GM12878 (cell line): Measurements from ENCODE around the gene PNMA1. TPM values are rescaled to one million over a fixed set of nuclear protein-coding genes. Genes with fewer than 3 reads are reported as not detected.
A peak's percentile ranks its signal among the peaks of the same experiment; 100 is the strongest.

Source experiments
- BACH1 ChIP-seq: fragments of 450-650 bp; IDR thresholded peaks from 2 replicates; pipeline ENCODE4 v1.6.1; 2017; ENCODE audit warnings: mild to moderate bottlenecking, borderline replicate concordance
- BRCA1 ChIP-seq: IDR thresholded peaks from 2 replicates; pipeline ENCODE4 v1.6.1; 2011; ENCODE audit warnings: low read depth, low read length, improper control_type of control experiment
- CREM ChIP-seq: IDR thresholded peaks from 2 replicates; pipeline ENCODE4 v1.6.1; 2014; ENCODE audit warnings: antibody characterized with exemption, low read depth
- EGR1 ChIP-seq, 2 experiments: IDR thresholded peaks; 1 replicate in 1 of 2; 2 replicates in 1 of 2; pipeline ENCODE4 v1.6.1; 2011 to 2012; ENCODE audit warnings: low read depth in 2 of 2, low read length in 2 of 2, borderline replicate concordance in 1 of 2, mild to moderate bottlenecking in 1 of 2, moderate library complexity in 1 of 2
- MTA2 ChIP-seq: fragments of 450-650 bp; IDR thresholded peaks from 2 replicates; pipeline ENCODE4 v1.6.1; 2016; ENCODE audit warnings: low read depth, mild to moderate bottlenecking, moderate library complexity
- MTA3 ChIP-seq: IDR thresholded peaks from 2 replicates; pipeline ENCODE4 v1.6.1; 2012; ENCODE audit warnings: low read length, inconsistent platforms, borderline replicate concordance
- MYC ChIP-seq: IDR thresholded peaks from 2 replicates; pipeline ENCODE4 v1.6.1; 2011; ENCODE audit warnings: mild to moderate bottlenecking, low read length, moderate library complexity, inconsistent platforms; ENCODE audit not compliant: insufficient read depth, insufficient replicate concordance, insufficient read length, severe bottlenecking
- NFYB ChIP-seq: IDR thresholded peaks from 2 replicates; pipeline ENCODE4 v1.6.1; 2011; ENCODE audit warnings: low read depth, mild to moderate bottlenecking, low read length, improper control_type of control experiment, moderate library complexity; ENCODE audit not compliant: insufficient read depth
- NR2F1 ChIP-seq: fragments of 450-650 bp; conservative IDR thresholded peaks from 2 replicates; pipeline ENCODE4 v1.6.1; 2017; ENCODE audit warnings: mild to moderate bottlenecking
- POLR2AphosphoS2 ChIP-seq: IDR thresholded peaks from 2 replicates; pipeline ENCODE4 v1.6.1; 2011; ENCODE audit warnings: low read depth, mild to moderate bottlenecking, low read length, improper control_type of control experiment, moderate library complexity
- RFX5 ChIP-seq: IDR thresholded peaks from 2 replicates; pipeline ENCODE4 v1.6.1; 2011; ENCODE audit warnings: low read depth, low read length, improper control_type of control experiment
- SKIL ChIP-seq: fragments of 450-650 bp; IDR thresholded peaks from 2 replicates; pipeline ENCODE4 v1.6.1; 2017; ENCODE audit warnings: mild to moderate bottlenecking, low read depth, inconsistent platforms; ENCODE audit not compliant: poor library complexity, severe bottlenecking
- STAT1 ChIP-seq: fragments of 450-650 bp; conservative IDR thresholded peaks from 2 replicates; pipeline ENCODE4 v1.6.1; 2014; ENCODE audit warnings: antibody characterized with exemption, mild to moderate bottlenecking
- WRNIP1 ChIP-seq: IDR thresholded peaks from 2 replicates; pipeline ENCODE4 v1.6.1; 2011; ENCODE audit warnings: low read depth, low read length, improper control_type of control experiment, borderline replicate concordance
- ZNF384 ChIP-seq: IDR thresholded peaks from 2 replicates; pipeline ENCODE4 v1.6.1; 2012; ENCODE audit warnings: low read depth, mild to moderate bottlenecking, low read length, improper control_type of control experiment, borderline replicate concordance
- polyA plus RNA-seq, 11 experiments: library from polyadenylated mRNA; depleted of rRNA in 4 of 11; unstranded in 6 of 11; stranded (reverse) in 5 of 11; fragments of >200 nt; fragmentation: Nextera tagmentation in 4 of 11; fragmentation: Illumina TruSeq in 1 of 11; extraction: Ambion mirVana in 4 of 11; extraction: Trizol in 1 of 11; gene quantifications; 1 replicate in 1 of 11; 2 replicates in 10 of 11; pipeline versions ENCODE4 v1.2.1 to v1.2.3, GENCODE V29; 2011 to 2016; ENCODE audit warnings: inconsistent platforms in 2 of 11, missing spikeins in 2 of 11, low read depth in 1 of 11
- total RNA-seq, 4 experiments: library from RNA; depleted of rRNA in 3 of 4; stranded (reverse); fragments of >200 nt in 3 of 4; fragmentation: Illumina TruSeq in 1 of 4; extraction: Trizol in 1 of 4; gene quantifications; 2 replicates each; pipeline versions ENCODE4 v1.2.1 to v1.2.3, GENCODE V29; 2013 to 2021
- TF ChIP-seq, protein P1 (sequence below): fragments of 450-650 bp; formaldehyde crosslinking; IDR thresholded peaks from 2 replicates; pipeline ENCODE4 v1.4.0; 2022; ENCODE audit warnings: mild to moderate bottlenecking, moderate library complexity
- TF ChIP-seq, protein P2 (sequence below): IDR thresholded peaks from 2 replicates; pipeline ENCODE4 v1.6.1; 2012; ENCODE audit warnings: low read depth, low read length, improper control_type of control experiment
- TF ChIP-seq, protein P3 (sequence below): fragments of 450-650 bp; IDR thresholded peaks from 2 replicates; pipeline ENCODE4 v1.6.1; 2017; ENCODE audit warnings: mild to moderate bottlenecking, moderate library complexity

PNMA1 gene
- total and polyA plus RNA-seq, 10 of the 15 experiments (the other 5 are each of a cell fraction or from before 2014, with no cell fraction given): 1.8 to 39.3 (median 11.1) TPM

- TF ChIP-seq, protein P1, sequence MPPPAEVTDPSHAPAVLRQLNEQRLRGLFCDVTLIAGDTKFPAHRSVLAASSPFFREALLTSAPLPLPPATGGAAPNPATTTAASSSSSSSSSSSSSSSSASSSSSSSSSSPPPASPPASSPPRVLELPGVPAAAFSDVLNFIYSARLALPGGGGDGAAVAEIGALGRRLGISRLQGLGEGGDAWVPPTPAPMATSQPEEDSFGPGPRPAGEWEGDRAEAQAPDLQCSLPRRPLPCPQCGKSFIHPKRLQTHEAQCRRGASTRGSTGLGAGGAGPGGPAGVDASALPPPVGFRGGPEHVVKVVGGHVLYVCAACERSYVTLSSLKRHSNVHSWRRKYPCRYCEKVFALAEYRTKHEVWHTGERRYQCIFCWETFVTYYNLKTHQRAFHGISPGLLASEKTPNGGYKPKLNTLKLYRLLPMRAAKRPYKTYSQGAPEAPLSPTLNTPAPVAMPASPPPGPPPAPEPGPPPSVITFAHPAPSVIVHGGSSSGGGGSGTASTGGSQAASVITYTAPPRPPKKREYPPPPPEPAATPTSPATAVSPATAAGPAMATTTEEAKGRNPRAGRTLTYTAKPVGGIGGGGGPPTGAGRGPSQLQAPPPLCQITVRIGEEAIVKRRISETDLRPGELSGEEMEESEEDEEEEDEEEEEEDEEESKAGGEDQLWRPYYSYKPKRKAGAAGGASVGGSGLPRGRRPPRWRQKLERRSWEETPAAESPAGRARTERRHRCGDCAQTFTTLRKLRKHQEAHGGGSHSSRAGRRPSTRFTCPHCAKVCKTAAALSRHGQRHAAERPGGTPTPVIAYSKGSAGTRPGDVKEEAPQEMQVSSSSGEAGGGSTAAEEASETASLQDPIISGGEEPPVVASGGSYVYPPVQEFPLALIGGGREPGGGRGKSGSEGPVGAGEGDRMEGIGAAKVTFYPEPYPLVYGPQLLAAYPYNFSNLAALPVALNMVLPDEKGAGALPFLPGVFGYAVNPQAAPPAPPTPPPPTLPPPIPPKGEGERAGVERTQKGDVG (CRISPR knock-in tag): no peak
- TF ChIP-seq MYC (no peak), POLR2AphosphoS2 (no peak), BRCA1 (no peak; the same call in 1 of the 2 replicates), WRNIP1 (no peak), NR2F1 (no peak), STAT1 (no peak), MTA2 (peak; percentile 61), RFX5 (no peak), SKIL (no peak), EGR1 (IDR thresholded peaks at IDR 0.05; ENCODE audit: borderline replicate concordance in 1 of 2, low read depth in 2 of 2, low read length in 2 of 2) (peak in 1 of 2 experiments; percentile 74; a peak in 2 of 3 replicates), BACH1 (peak; percentile 6; the same call in 1 of the 2 replicates), ZNF384 (no peak), MTA3 (no peak), NFYB (no peak), CREM (no peak)
- TF ChIP-seq, protein P2, sequence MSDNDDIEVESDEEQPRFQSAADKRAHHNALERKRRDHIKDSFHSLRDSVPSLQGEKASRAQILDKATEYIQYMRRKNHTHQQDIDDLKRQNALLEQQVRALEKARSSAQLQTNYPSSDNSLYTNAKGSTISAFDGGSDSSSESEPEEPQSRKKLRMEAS: peak; percentile 80; the same call in 1 of the 2 replicates
- TF ChIP-seq, protein P3, sequence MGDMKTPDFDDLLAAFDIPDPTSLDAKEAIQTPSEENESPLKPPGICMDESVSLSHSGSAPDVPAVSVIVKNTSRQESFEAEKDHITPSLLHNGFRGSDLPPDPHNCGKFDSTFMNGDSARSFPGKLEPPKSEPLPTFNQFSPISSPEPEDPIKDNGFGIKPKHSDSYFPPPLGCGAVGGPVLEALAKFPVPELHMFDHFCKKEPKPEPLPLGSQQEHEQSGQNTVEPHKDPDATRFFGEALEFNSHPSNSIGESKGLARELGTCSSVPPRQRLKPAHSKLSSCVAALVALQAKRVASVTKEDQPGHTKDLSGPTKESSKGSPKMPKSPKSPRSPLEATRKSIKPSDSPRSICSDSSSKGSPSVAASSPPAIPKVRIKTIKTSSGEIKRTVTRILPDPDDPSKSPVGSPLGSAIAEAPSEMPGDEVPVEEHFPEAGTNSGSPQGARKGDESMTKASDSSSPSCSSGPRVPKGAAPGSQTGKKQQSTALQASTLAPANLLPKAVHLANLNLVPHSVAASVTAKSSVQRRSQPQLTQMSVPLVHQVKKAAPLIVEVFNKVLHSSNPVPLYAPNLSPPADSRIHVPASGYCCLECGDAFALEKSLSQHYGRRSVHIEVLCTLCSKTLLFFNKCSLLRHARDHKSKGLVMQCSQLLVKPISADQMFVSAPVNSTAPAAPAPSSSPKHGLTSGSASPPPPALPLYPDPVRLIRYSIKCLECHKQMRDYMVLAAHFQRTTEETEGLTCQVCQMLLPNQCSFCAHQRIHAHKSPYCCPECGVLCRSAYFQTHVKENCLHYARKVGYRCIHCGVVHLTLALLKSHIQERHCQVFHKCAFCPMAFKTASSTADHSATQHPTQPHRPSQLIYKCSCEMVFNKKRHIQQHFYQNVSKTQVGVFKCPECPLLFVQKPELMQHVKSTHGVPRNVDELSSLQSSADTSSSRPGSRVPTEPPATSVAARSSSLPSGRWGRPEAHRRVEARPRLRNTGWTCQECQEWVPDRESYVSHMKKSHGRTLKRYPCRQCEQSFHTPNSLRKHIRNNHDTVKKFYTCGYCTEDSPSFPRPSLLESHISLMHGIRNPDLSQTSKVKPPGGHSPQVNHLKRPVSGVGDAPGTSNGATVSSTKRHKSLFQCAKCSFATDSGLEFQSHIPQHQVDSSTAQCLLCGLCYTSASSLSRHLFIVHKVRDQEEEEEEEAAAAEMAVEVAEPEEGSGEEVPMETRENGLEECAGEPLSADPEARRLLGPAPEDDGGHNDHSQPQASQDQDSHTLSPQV: peak; percentile 46; the same call in 1 of the 2 replicates
These were observed 44.4 kb upstream of the PNMA1 start (continued) for GRCh38 chr14:73758392-73759182.
